CD14-positive monocyte (primary cell): Measurements from ENCODE around the gene AGK. TPM values are rescaled to one million over a fixed set of nuclear protein-coding genes. Genes with fewer than 3 reads are reported as not detected.

Experiments used
- DNase-seq, 3 donors: peaks; one replicate each; pipeline ENCODE4 v3.0.0-alpha.2; 2011 to 2022
- H2AFZ ChIP-seq: 2 replicates; pipeline ENCODE4 v1.6.0; 2012; ENCODE audit warnings: mild to moderate bottlenecking, low read depth, low read length, inconsistent platforms; ENCODE audit not compliant: insufficient read depth, poor library complexity, severe bottlenecking
- H3K27ac ChIP-seq, 2 donors: 1 replicate in 1 of 2; 2 replicates in 1 of 2; pipeline ENCODE4 v1.5.1; 2012 to 2013; ENCODE audit warnings: low read length in 2 of 2, control low read depth in 1 of 2, inconsistent platforms in 1 of 2, low read depth in 1 of 2, mild to moderate bottlenecking in 1 of 2
- H3K27me3 ChIP-seq, 2 donors: one replicate each; pipeline versions ENCODE4 v1.6.0 to v1.6.1; 2011 to 2013; ENCODE audit warnings: low read length in 2 of 2; ENCODE audit not compliant: control insufficient read depth in 2 of 2, insufficient read depth in 2 of 2
- H3K36me3 ChIP-seq, 2 donors: replicated peaks in 1 of 2; 1 replicate in 1 of 2; 2 replicates in 1 of 2; pipeline versions ENCODE4 v1.5.1 to v1.6.1; 2012 to 2013; ENCODE audit warnings: low read length in 2 of 2, control low read depth in 1 of 2, inconsistent platforms in 1 of 2, mild to moderate bottlenecking in 1 of 2; ENCODE audit not compliant: insufficient read depth in 2 of 2, control insufficient read depth in 1 of 2
- H3K4me1 ChIP-seq, 2 donors: 1 replicate in 1 of 2; 2 replicates in 1 of 2; pipeline versions ENCODE4 v1.5.1 to v1.6.1; 2012 to 2013; ENCODE audit warnings: low read length in 2 of 2, control low read depth in 1 of 2, inconsistent platforms in 1 of 2, mild to moderate bottlenecking in 1 of 2, moderate library complexity in 1 of 2; ENCODE audit not compliant: insufficient read depth in 2 of 2, control insufficient read depth in 1 of 2
- H3K4me2 ChIP-seq: replicated peaks from 2 replicates; pipeline ENCODE3; 2012; ENCODE audit warnings: low read length, moderate library complexity, mild to moderate bottlenecking; ENCODE audit not compliant: poor library complexity, severe bottlenecking; ENCODE audit errors: extremely low read depth
- H3K4me3 ChIP-seq, 3 experiments: fragments of 200-600 bp in 1 of 3; sonication (generic) in 1 of 3; replicated peaks in 1 of 3; 1 replicate in 2 of 3; 2 replicates in 1 of 3; pipeline ENCODE4 v1.5.1; 2011 to 2013; ENCODE audit warnings: low read length in 3 of 3, mild to moderate bottlenecking in 3 of 3, control low read depth in 2 of 3, low read depth in 2 of 3, inconsistent platforms in 1 of 3, moderate library complexity in 1 of 3
- H3K79me2 ChIP-seq: 2 replicates; pipeline ENCODE4 v1.6.0; 2012; ENCODE audit warnings: mild to moderate bottlenecking, control low read depth, inconsistent platforms, low read length, moderate library complexity; ENCODE audit not compliant: insufficient read depth
- H3K9ac ChIP-seq: 2 replicates; pipeline ENCODE4 v1.6.0; 2017; ENCODE audit warnings: low read length, mild to moderate bottlenecking; ENCODE audit not compliant: insufficient read depth, poor library complexity, severe bottlenecking
- H3K9me3 ChIP-seq, 2 donors: replicated peaks in 1 of 2; 1 replicate in 1 of 2; 2 replicates in 1 of 2; pipeline versions ENCODE4 v1.5.1 to v1.6.1; 2012 to 2013; ENCODE audit warnings: low read length in 2 of 2, control low read depth in 1 of 2; ENCODE audit not compliant: control insufficient read depth in 1 of 2, insufficient read depth in 1 of 2
- H4K20me1 ChIP-seq: 2 replicates; pipeline ENCODE4 v1.6.0; 2012; ENCODE audit warnings: mild to moderate bottlenecking, low read length, control low read depth, moderate library complexity; ENCODE audit not compliant: insufficient read depth
- H3K27ac Mint-ChIP-seq, 7 donors: one replicate each; pipeline ENCODE4 v1.8.0; 2020; ENCODE audit warnings: mild to moderate bottlenecking in 7 of 7, mixed read lengths in 7 of 7, moderate library complexity in 6 of 7, inconsistent platforms in 2 of 7
- H3K27me3 Mint-ChIP-seq, 3 donors: one replicate each; pipeline ENCODE4 v1.8.0; 2021 to 2022; ENCODE audit warnings: low read depth in 3 of 3, mild to moderate bottlenecking in 3 of 3, mixed read lengths in 3 of 3, moderate library complexity in 3 of 3, inconsistent platforms in 1 of 3
- H3K36me3 Mint-ChIP-seq, 2 donors: one replicate each; pipeline ENCODE4 v1.8.0; 2020; ENCODE audit warnings: mixed read lengths in 2 of 2, inconsistent platforms in 1 of 2, mild to moderate bottlenecking in 1 of 2
- H3K4me1 Mint-ChIP-seq: one replicate; pipeline ENCODE4 v1.8.0; 2020; ENCODE audit warnings: mild to moderate bottlenecking, mixed read lengths
- H3K4me3 Mint-ChIP-seq, 2 donors: one replicate each; pipeline ENCODE4 v1.8.0; 2020; ENCODE audit warnings: mild to moderate bottlenecking in 2 of 2, mixed read lengths in 2 of 2, moderate library complexity in 1 of 2
- H3K9me3 Mint-ChIP-seq, 7 donors: one replicate each; pipeline ENCODE4 v1.8.0; 2020 to 2022; ENCODE audit warnings: mixed read lengths in 7 of 7, mild to moderate bottlenecking in 6 of 7, moderate library complexity in 6 of 7, inconsistent platforms in 2 of 7
- CTCF ChIP-seq: fragments of 200-600 bp; IDR thresholded peaks from one replicate; pipeline ENCODE4 v1.8.0; 2022; ENCODE audit warnings: antibody characterized with exemption, mild to moderate bottlenecking
- WGBS: methylation state at CpG from one replicate; pipeline ENCODE4 v1.1.5; 2013; ENCODE audit warnings: missing lambda C conversion rate; ENCODE audit not compliant: insufficient coverage; 5-methylcytosine and 5-hydroxymethylcytosine counted together
- intact Hi-C, 2 donors: fragments of 100-400 bp; cut with micrococcal nuclease; formaldehyde crosslinking; loops; one replicate each; pipeline versions ENCODE4 v1.15.0 to v1.15.1; 2023
- polyA plus RNA-seq, 3 donors: library from polyadenylated mRNA; depleted of rRNA in 1 of 3; unstranded in 2 of 3; stranded (reverse) in 1 of 3; fragments of 300-500 nt in 2 of 3; fragments of >200 nt in 1 of 3; fragmentation: Illumina TruSeq in 2 of 3; gene quantifications; 1 replicate in 2 of 3; 2 replicates in 1 of 3; pipeline ENCODE4 v1.2.3, GENCODE V29; 2012 to 2021

AGK gene
- polyA plus RNA-seq, 3 donors = 10.0 to 11.0 (median 11.0) TPM

DNA sequence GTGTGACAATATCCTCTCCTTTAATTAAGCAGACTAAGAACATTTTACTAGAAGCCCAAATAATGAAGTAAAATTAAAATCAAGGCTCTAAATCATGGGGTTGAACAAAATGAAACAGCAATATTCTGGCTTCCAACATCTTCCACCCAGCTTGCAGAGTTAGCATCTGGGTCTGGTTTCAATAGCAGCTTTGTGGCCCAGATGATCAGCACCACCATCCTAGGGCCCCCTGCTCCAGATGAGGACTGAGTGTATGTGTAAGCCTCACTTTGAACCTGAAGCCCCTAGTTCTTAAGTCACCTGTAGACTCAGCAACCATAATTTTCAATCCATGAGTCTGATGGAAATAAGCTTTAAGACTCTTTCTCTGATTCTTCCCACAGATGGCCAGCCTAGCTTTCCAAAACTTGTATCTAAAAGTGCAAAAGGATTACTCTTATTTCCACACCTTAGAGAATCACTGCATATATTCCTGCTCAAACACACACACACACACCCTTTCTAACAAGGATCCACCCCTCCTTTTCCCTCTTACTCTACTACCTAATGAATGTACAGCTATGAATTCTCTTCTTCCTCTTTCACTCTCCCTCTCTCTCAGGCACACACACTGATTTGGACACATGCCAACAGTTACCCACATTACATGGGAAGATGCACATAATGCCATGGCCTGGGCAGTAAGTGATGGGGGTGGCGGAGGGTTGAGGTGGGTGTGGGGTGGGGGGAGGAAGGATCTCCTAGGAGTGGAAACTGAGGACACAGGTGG is 147.2 kb downstream of the AGK start:
- H3K4me3 ChIP-seq = no peak overlapping the region
- H3K27me3 ChIP-seq = peaks cover 11 to 15% of the 10 kb centered on the region in 2 donors
- H3K9me3 ChIP-seq = no peaks in the 10 kb centered on the region
- H3K9ac ChIP-seq = no peak overlapping the region
- peak; percentile 26 to 48 (median 28) for DNase-seq
- peaks cover 21 to 23% (median 22%) of the 10 kb centered on the region in 3 donors for H3K27me3 Mint-ChIP-seq
- peaks cover 21 to 30% of the 10 kb centered on the region in 2 donors for H3K4me1 ChIP-seq
- peak overlapping the region in 3 of 7 donors; percentile 10 to 42 (median 17) for H3K27ac Mint-ChIP-seq
- H3K36me3 ChIP-seq = no peaks in the 10 kb centered on the region
- no peak overlapping the region for H3K4me3 Mint-ChIP-seq
- H3K4me1 Mint-ChIP-seq = peaks cover 50% of the 10 kb centered on the region
- no peak overlapping the region for H3K27ac ChIP-seq
- peaks cover 5% of the 10 kb centered on the region in 2 donors for H3K36me3 Mint-ChIP-seq
- no peaks in the 10 kb centered on the region for H3K9me3 Mint-ChIP-seq
- H2AFZ ChIP-seq = no peak overlapping the region
- WGBS = no CpG with 5 or more reads among the region's 1 CpG
- no peak for TF ChIP-seq CTCF
- no peaks in the 10 kb centered on the region for H3K79me2 ChIP-seq
- intact Hi-C loops = no loop called here
- H4K20me1 ChIP-seq = no peaks in the 10 kb centered on the region
- H3K4me2 ChIP-seq = no peak overlapping the region

GRCh38 chr7:141699860-141700259 is 148.7 kb downstream of the AGK start:
- peaks cover 22 to 30% (median 24%) of the 10 kb centered on the region in 3 donors for H3K27me3 Mint-ChIP-seq
- Histone ChIP-seq H3K27me3 (peaks cover 14 to 18% of the 10 kb centered on the region in 2 donors), H3K27ac (no peak overlapping the region), H3K36me3 (no peaks in the 10 kb centered on the region), H3K4me2 (no peak overlapping the region), H2AFZ (no peak overlapping the region), H3K4me3 (no peak overlapping the region), H3K9me3 (no peaks in the 10 kb centered on the region), H3K79me2 (no peaks in the 10 kb centered on the region), H3K9ac (no peak overlapping the region), H3K4me1 (peaks cover 21 to 30% of the 10 kb centered on the region in 2 donors), H4K20me1 (no peaks in the 10 kb centered on the region)
- peaks cover 0 to 5% of the 10 kb centered on the region in 2 donors for H3K36me3 Mint-ChIP-seq
- no peak overlapping the region for H3K4me3 Mint-ChIP-seq
- DNase-seq = no peak
- intact Hi-C loops = loop anchor here in 1 of 2 donors (10.0 kb wide), 1 partner anchor 45 kb away; no protein-coding TSS in a partner anchor
- H3K27ac Mint-ChIP-seq = no peak overlapping the region
- no CpG with 5 or more reads among the region's 3 CpGs for WGBS
- no peaks in the 10 kb centered on the region for H3K9me3 Mint-ChIP-seq
- H3K4me1 Mint-ChIP-seq = peaks cover 50% of the 10 kb centered on the region
- no peak for TF ChIP-seq CTCF
